Measurements from ENCODE around the gene TUFT1.
"Not testable (repeated sequence)": the region's sequence is repeated elsewhere in the genome, so short reads cannot be mapped to it uniquely, and the experiment has no call there.

TUFT1 gene

DNA sequence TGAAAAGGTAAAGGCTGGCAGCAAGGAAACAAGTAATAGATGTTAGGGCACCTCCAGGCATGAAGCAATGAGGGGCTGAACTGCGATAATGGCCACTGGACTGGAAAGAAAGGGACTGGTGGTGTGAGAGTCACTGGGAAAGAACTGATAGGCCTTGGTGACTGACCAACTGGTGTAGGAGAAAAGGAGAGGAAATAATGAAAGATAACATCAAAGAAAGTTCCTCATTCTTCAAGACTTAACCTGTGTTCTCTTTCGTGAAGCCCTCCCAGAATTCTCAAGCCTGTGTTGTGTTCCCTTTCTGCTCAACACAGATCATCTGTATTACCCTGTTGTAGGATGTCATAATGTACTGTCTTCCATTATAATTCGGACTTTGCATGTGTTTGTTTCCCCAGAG, 50.9 kb downstream of the TUFT1 start:
- TF ChIP-seq, protein P1, sequence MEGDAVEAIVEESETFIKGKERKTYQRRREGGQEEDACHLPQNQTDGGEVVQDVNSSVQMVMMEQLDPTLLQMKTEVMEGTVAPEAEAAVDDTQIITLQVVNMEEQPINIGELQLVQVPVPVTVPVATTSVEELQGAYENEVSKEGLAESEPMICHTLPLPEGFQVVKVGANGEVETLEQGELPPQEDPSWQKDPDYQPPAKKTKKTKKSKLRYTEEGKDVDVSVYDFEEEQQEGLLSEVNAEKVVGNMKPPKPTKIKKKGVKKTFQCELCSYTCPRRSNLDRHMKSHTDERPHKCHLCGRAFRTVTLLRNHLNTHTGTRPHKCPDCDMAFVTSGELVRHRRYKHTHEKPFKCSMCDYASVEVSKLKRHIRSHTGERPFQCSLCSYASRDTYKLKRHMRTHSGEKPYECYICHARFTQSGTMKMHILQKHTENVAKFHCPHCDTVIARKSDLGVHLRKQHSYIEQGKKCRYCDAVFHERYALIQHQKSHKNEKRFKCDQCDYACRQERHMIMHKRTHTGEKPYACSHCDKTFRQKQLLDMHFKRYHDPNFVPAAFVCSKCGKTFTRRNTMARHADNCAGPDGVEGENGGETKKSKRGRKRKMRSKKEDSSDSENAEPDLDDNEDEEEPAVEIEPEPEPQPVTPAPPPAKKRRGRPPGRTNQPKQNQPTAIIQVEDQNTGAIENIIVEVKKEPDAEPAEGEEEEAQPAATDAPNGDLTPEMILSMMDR (IDR thresholded peaks at IDR 0.05; ENCODE audit: insufficient read depth, missing control alignments) = no peak
- FAIRE-seq = no peak
- DNase-seq (ENCODE audit: insufficient read length, low spot score) = no peak

DNA sequence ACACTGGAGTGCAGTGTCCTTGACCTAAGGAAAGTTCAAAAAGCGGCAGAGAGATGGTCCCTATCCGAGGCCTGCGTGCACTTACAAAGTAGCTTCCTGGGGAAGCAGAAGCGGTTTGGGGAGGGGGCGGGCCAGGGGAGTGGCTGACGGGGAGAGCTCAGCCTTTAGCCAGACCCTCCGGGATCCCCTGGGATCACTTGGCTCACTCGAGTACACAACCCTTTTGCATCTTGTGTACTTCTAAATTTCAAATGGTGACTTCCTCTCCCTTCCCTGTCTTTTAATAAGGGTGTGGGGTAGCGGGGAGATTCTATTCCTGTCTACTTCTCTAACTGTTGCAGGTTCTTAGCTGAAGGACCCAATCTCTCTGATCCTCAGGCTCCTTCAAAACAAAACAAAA, 53.6 kb downstream of the TUFT1 start:
- TF ChIP-seq, protein P1 (IDR thresholded peaks at IDR 0.05; ENCODE audit: insufficient read depth, missing control alignments) = no peak
- FAIRE-seq (no peak), DNase-seq (ENCODE audit: insufficient read length, low spot score) (no peak)

DNA sequence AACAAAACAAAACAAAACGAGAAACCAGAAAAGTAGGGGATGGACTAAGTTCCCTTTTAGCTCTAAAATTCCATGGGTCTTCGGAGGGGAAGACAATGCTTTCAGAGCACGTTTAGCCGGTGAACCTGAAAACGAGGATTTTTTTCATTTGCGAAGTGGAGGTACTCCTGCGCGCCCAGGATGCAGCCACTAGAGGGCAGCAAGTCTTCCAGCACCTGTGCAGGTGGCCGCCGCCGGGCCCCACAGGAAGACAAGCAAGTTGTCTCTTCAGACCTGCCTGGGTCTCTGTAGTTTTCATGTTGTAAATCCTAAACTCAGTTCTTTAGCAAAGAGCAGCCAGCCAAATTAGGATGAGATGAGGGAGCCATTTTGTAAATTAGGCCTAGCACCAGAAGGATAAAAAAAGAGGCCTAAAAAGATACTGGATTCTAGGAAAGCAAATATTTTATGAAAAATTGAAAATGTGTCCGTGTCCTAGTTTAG, 54.1 kb downstream of the TUFT1 start:
- DNase-seq (ENCODE audit: insufficient read length, low spot score) (peak; percentile 87), FAIRE-seq (no peak)
- TF ChIP-seq, protein P1 (IDR thresholded peaks at IDR 0.05; ENCODE audit: insufficient read depth, missing control alignments) = peak; percentile 97

DNA sequence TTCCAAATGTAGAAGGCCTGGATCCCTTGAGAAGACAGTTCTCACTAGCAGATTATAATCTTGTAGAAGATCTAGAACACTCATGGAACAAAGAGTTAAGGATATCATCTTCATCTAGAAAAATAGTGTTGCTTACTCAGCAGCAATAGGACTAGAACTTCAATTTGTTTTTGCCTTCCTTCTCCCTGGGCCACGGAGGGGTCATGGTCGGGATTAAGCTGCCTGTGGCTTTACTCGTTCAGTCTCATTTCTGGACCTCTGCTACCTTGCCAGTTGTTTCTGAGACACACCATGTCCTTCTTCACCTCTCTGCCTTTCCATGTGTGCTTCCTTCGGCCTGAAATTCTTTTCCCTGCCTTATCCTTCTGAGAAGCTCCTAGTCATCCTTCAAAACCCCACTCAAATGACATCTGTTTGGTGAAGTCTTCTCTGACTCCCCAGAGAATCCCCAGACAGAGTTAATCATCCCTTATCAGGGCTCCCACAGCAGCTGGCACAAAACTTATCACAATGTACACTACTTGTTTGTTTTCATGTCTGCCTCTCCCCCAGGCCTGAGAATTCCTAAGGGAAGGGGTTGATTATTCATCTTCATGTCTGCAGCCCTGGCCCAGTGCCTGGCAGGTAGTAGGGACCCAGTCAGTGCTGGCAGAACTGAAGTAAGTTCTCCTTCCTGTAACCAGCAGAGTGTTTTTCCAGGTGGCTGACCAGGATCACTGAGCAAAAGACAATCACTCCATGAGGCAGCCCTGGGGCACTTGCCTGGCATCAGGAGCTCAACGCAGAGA, 56.3 kb downstream of the TUFT1 start:
- DNase-seq (ENCODE audit: insufficient read length, low spot score) (no peak), FAIRE-seq (no peak)
- TF ChIP-seq, protein P1 (IDR thresholded peaks at IDR 0.05; ENCODE audit: insufficient read depth, missing control alignments) = no peak

DNA sequence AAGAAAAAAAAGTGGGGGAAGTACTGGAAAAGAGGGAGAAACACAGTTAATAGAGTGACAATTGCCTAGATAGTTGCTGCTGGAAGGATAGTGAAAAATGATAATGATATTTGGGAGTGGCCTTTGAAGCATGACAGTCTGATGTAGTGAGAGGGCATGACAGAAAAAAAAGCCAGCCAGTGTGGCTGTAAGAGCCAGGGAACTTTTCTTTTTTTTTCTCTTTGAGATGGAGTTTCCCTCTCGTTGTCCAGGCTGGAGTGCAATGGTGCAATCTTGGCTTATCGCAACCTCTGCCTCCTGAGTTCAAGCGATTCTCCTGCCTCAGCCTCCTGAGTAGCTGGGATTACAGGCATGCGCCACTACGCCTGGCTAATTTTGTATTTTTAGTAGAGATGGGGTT, 62.4 kb downstream of the TUFT1 start:
- DNase-seq (ENCODE audit: insufficient read length, low spot score) = peak; percentile 3

DNA sequence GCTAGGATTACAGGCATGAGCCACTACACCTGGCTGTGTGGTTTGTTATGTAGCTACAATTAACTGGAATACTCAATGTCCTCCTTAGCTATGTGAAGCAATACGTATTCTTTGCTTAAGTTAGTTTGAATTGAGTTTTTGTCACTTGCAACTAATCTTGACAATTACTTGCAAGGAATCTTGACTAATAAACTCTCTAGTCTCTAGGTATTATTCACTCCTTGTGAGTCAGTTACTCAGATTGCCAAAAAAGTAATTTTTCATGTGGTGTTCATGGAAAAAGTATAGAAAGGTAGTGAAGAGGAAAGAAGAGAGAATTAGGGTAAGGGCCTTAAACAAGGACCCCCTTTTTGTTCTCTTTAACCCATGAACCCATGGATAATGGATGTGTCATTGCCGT, 64.2 kb downstream of the TUFT1 start:
- DNase-seq (ENCODE audit: insufficient read length, low spot score) (no peak), FAIRE-seq (no peak)
- TF ChIP-seq, protein P1 (IDR thresholded peaks at IDR 0.05; ENCODE audit: insufficient read depth, missing control alignments) = no peak

More for the DNA sequence above, 62.4 kb downstream of the TUFT1 start:
- FAIRE-seq = not testable (repeated sequence)

DNA sequence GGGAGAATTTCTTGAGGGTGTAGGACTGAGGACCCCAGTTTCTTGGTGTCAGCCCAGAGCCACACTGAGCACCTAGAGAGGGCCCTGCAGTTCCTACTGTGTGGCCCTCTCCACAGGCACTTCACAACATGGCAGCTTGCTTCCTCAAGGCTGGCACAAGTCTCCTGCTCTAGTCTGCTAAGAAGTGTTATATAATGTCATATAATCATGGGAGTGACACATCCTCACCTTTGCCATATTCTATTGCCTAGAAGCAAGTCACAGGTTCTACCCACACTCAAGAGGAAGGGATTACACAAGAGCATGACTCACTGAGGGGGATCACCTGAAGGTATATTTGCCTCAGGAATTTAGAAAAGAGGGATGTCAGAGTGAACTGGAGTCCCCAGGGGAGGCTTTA, 66.3 kb downstream of the TUFT1 start:
- FAIRE-seq = no peak
- no peak for DNase-seq (ENCODE audit: insufficient read length, low spot score)
- TF ChIP-seq, protein P1 (IDR thresholded peaks at IDR 0.05; ENCODE audit: insufficient read depth, missing control alignments) = no peak

All from D721Med (cell line).